B cell (primary cell): Measurements from ENCODE around the gene PSG5. TPM values are rescaled to one million over a fixed set of nuclear protein-coding genes. Genes with fewer than 3 reads are reported as not detected.
"Not testable (repeated sequence)": the region's sequence is repeated elsewhere in the genome, so short reads cannot be mapped to it uniquely, and the experiment has no call there.

ENCODE experiments used
- ATAC-seq: fragments of 200-7000 bp; cut with Tn5 transposase; one replicate; pipeline ENCODE4 v1.10.0; 2021; ENCODE audit warnings: low read depth, mild to moderate bottlenecking, moderate number of reproducible peaks, moderate library complexity
- CTCF ChIA-PET: fragments of 350-600 bp; sonication (Branson Sonifier 250); formaldehyde crosslinking; loops from one replicate; lab custom pipeline; 2021; ENCODE audit warnings: antibody characterized with exemption, inconsistent platforms; lab: Charles Lee
- POLR2A ChIA-PET: fragments of 350-600 bp; sonication (Branson Sonifier 250); formaldehyde crosslinking; loops from one replicate; lab custom pipeline; 2021; ENCODE audit warnings: antibody characterized with exemption; lab: Charles Lee
- DNase-seq: peaks from one replicate; pipeline ENCODE4 v3.0.0; 2013
- H2AFZ ChIP-seq: 2 replicates; pipeline ENCODE4 v1.6.1; 2012; ENCODE audit warnings: mild to moderate bottlenecking, low read depth, low read length; ENCODE audit not compliant: insufficient read depth, poor library complexity, severe bottlenecking
- H3K27ac ChIP-seq, 2 donors: 1 replicate in 1 of 2; 2 replicates in 1 of 2; pipeline ENCODE4 v1.5.1; 2012 to 2013; ENCODE audit warnings: low read length in 2 of 2, mild to moderate bottlenecking in 2 of 2, moderate library complexity in 1 of 2
- H3K27me3 ChIP-seq, 4 experiments: fragments of 200-600 bp in 1 of 4; sonication (generic) in 1 of 4; replicated peaks in 1 of 4; 1 replicate in 2 of 4; 2 replicates in 2 of 4; pipeline versions ENCODE4 v1.6.1 to v1.7.0; 2013 to 2016; ENCODE audit warnings: low read length in 3 of 4, mild to moderate bottlenecking in 2 of 4, mixed read lengths in 1 of 4, moderate library complexity in 1 of 4; ENCODE audit not compliant: insufficient read depth in 4 of 4, control insufficient read depth in 3 of 4; ENCODE audit errors: control extremely low read depth in 1 of 4
- H3K36me3 ChIP-seq, 2 experiments: replicated peaks in 1 of 2; 1 replicate in 1 of 2; 2 replicates in 1 of 2; pipeline versions ENCODE4 v1.6.1 to v1.7.1; 2013; ENCODE audit warnings: low read length in 1 of 2; ENCODE audit not compliant: insufficient read depth in 2 of 2, control insufficient read depth in 1 of 2; ENCODE audit errors: control extremely low read depth in 1 of 2, extremely low read depth in 1 of 2
- H3K4me1 ChIP-seq, 2 donors: fragments of 200-600 bp in 1 of 2; sonication (generic) in 1 of 2; 1 replicate in 1 of 2; 2 replicates in 1 of 2; pipeline versions ENCODE4 v1.5.1 to v1.6.1; 2013 to 2017; ENCODE audit warnings: low read length in 2 of 2; ENCODE audit not compliant: control insufficient read depth in 2 of 2, insufficient read depth in 2 of 2
- H3K4me2 ChIP-seq: replicated peaks from 2 replicates; pipeline ENCODE3; 2012; ENCODE audit warnings: mild to moderate bottlenecking, low read depth, low read length; ENCODE audit not compliant: poor library complexity, severe bottlenecking
- H3K4me3 ChIP-seq, 5 experiments: fragments of 200-600 bp in 1 of 5; sonication (generic) in 1 of 5; 1 replicate in 3 of 5; 2 replicates in 2 of 5; pipeline versions ENCODE4 v1.5.1 to v1.7.0; 2011 to 2016; ENCODE audit warnings: low read length in 4 of 5, mild to moderate bottlenecking in 4 of 5, low read depth in 2 of 5, control low read depth in 1 of 5, moderate library complexity in 1 of 5; ENCODE audit not compliant: insufficient read depth in 1 of 5; ENCODE audit errors: control extremely low read depth in 1 of 5, extremely low read depth in 1 of 5
- H3K79me2 ChIP-seq: fragments of 200-600 bp; sonication (generic); one replicate; pipeline ENCODE4 v1.6.0; 2016; ENCODE audit warnings: low read length; ENCODE audit not compliant: control insufficient read depth, insufficient read depth
- H3K9ac ChIP-seq: fragments of 200-600 bp; sonication (generic); 2 replicates; pipeline ENCODE4 v1.6.1; 2017; ENCODE audit warnings: mild to moderate bottlenecking, low read length, moderate library complexity
- H3K9me3 ChIP-seq, 3 donors: one replicate each; pipeline versions ENCODE4 v1.6.1 to v1.7.1; 2013; ENCODE audit warnings: low read length in 2 of 3; ENCODE audit not compliant: control insufficient read depth in 2 of 3, insufficient read depth in 1 of 3; ENCODE audit errors: control extremely low read depth in 1 of 3
- H4K20me1 ChIP-seq: 2 replicates; pipeline ENCODE4 v1.6.0; 2012; ENCODE audit warnings: mild to moderate bottlenecking, low read length; ENCODE audit not compliant: insufficient read depth, control insufficient read depth, poor library complexity, severe bottlenecking
- H3K27ac Mint-ChIP-seq: one replicate; pipeline ENCODE4 v1.8.0; 2021; ENCODE audit warnings: mixed read lengths
- H3K27me3 Mint-ChIP-seq: one replicate; pipeline ENCODE4 v1.8.0; 2021; ENCODE audit warnings: mixed read lengths
- H3K4me1 Mint-ChIP-seq: one replicate; pipeline ENCODE4 v1.8.0; 2021; ENCODE audit warnings: mixed read lengths
- H3K4me3 Mint-ChIP-seq: one replicate; pipeline ENCODE4 v1.8.0; 2021; ENCODE audit warnings: mixed read lengths
- H3K9me3 Mint-ChIP-seq: one replicate; pipeline ENCODE4 v1.8.0; 2022; ENCODE audit warnings: mixed read lengths; ENCODE audit not compliant: insufficient read depth
- WGBS: methylation state at CpG from one replicate; pipeline ENCODE4 v1.1.5; 2013; ENCODE audit warnings: missing lambda C conversion rate; ENCODE audit not compliant: insufficient coverage; 5-methylcytosine and 5-hydroxymethylcytosine counted together
- intact Hi-C: fragments of 100-400 bp; cut with micrococcal nuclease; formaldehyde crosslinking; loops from one replicate; pipeline ENCODE4 v1.10.0; 2022
- polyA plus RNA-seq: library from polyadenylated mRNA; depleted of rRNA; stranded (reverse); fragments of >200 nt; gene quantifications from 2 replicates; pipeline ENCODE4 v1.2.3, GENCODE V29; 2012
- total RNA-seq, 2 donors: library from RNA; stranded (reverse); fragments of 120-200 nt in 1 of 2; gene quantifications; 1 replicate in 1 of 2; 2 replicates in 1 of 2; pipeline versions ENCODE4 v1.2.3 to v1.2.4, GENCODE V29; 2013 to 2022

Gene PSG5
- total and polyA plus RNA-seq, 2 donors (not counting 1 experiment from before 2014, with no cell fraction given): not detected

DNA sequence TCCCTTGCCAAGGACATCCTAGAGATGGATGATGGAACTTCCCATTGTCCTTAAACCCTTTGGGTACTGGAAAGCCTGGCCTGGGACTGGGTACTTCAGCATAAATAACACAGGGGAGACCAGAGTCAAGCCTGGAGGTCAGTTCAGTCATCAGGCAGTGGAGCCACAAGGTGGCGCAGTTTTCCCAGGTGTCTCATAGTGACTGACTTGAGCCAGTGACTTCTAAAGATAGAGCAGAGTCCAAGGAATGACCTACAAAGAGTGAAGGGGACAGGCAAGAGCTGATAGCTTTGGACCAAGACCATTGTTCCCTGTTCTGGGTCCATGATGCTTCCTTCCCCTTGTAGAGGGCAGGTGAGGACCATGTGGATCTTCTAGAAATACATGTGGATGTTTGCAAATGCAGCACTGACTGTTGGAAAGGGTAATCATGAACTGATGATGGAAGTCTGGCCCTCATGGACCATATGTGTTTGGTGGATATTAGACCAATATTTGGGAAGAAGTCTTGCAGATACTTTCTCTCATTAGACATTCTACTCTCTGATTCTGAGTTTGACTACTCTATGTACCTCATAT is 6.7 kb downstream of the PSG5 start:
- H3K27me3 ChIP-seq, intact Hi-C loops, POLR2A ChIA-PET, H3K27ac Mint-ChIP-seq, H3K79me2 ChIP-seq, H3K9ac ChIP-seq, H4K20me1 ChIP-seq, H3K4me1 ChIP-seq, H3K4me3 Mint-ChIP-seq, H3K27me3 Mint-ChIP-seq, H3K4me3 ChIP-seq, H3K27ac ChIP-seq, H3K9me3 ChIP-seq, H3K4me2 ChIP-seq, DNase-seq, H2AFZ ChIP-seq, H3K9me3 Mint-ChIP-seq, CTCF ChIA-PET, H3K4me1 Mint-ChIP-seq, ATAC-seq, H3K36me3 ChIP-seq: not testable (repeated sequence)
- WGBS: 20% methylated on average over 1 of the region's 1 CpG

- ATAC-seq, H4K20me1 ChIP-seq, H3K4me2 ChIP-seq, H3K27me3 Mint-ChIP-seq, intact Hi-C loops, H3K9me3 ChIP-seq, H2AFZ ChIP-seq, H3K9me3 Mint-ChIP-seq, H3K4me1 ChIP-seq, H3K9ac ChIP-seq, H3K79me2 ChIP-seq, H3K27ac ChIP-seq, H3K27ac Mint-ChIP-seq, H3K27me3 ChIP-seq, POLR2A ChIA-PET, H3K4me1 Mint-ChIP-seq, CTCF ChIA-PET, H3K4me3 ChIP-seq, H3K36me3 ChIP-seq, H3K4me3 Mint-ChIP-seq, DNase-seq: not testable (repeated sequence)
- WGBS: no CpG with 5 or more reads among the region's 3 CpGs
These were observed 7.8 kb downstream of the PSG5 start for GRCh38 chr19:43178577-43178976.

- CTCF ChIA-PET, H3K4me1 ChIP-seq, POLR2A ChIA-PET, H3K4me2 ChIP-seq, H3K4me1 Mint-ChIP-seq, DNase-seq, H3K4me3 Mint-ChIP-seq, H3K9me3 Mint-ChIP-seq, H3K4me3 ChIP-seq, H2AFZ ChIP-seq, H3K27ac ChIP-seq, H3K9me3 ChIP-seq, H3K9ac ChIP-seq, H4K20me1 ChIP-seq, H3K79me2 ChIP-seq, H3K27me3 ChIP-seq, intact Hi-C loops, ATAC-seq, H3K36me3 ChIP-seq, H3K27ac Mint-ChIP-seq: not testable (repeated sequence)
- peaks cover 13% of the 10 kb centered on the region for H3K27me3 Mint-ChIP-seq
- WGBS: 80% methylated on average over 1 of the region's 3 CpGs
These were observed 20.4 kb downstream of the PSG5 start for GRCh38 chr19:43165906-43166305.

- intact Hi-C loops, H2AFZ ChIP-seq, H3K9me3 Mint-ChIP-seq, H3K9ac ChIP-seq, DNase-seq, H3K79me2 ChIP-seq, CTCF ChIA-PET, ATAC-seq, H3K4me1 ChIP-seq, H3K27ac ChIP-seq, H4K20me1 ChIP-seq, H3K4me2 ChIP-seq, H3K4me3 ChIP-seq, H3K4me1 Mint-ChIP-seq, H3K4me3 Mint-ChIP-seq, H3K27ac Mint-ChIP-seq, POLR2A ChIA-PET, H3K36me3 ChIP-seq, H3K27me3 ChIP-seq, H3K27me3 Mint-ChIP-seq, H3K9me3 ChIP-seq: not testable (repeated sequence)
- no CpG with 5 or more reads among the region's 3 CpGs for WGBS
These were observed 23.2 kb downstream of the PSG5 start for GRCh38 chr19:43163135-43163534.
